ENCODE measurements around the gene ST3GAL6.

GRCh38 chr3:98799479-98799878, 36.3 kb downstream of the ST3GAL6 start:
- TF ChIP-seq, protein P1, sequence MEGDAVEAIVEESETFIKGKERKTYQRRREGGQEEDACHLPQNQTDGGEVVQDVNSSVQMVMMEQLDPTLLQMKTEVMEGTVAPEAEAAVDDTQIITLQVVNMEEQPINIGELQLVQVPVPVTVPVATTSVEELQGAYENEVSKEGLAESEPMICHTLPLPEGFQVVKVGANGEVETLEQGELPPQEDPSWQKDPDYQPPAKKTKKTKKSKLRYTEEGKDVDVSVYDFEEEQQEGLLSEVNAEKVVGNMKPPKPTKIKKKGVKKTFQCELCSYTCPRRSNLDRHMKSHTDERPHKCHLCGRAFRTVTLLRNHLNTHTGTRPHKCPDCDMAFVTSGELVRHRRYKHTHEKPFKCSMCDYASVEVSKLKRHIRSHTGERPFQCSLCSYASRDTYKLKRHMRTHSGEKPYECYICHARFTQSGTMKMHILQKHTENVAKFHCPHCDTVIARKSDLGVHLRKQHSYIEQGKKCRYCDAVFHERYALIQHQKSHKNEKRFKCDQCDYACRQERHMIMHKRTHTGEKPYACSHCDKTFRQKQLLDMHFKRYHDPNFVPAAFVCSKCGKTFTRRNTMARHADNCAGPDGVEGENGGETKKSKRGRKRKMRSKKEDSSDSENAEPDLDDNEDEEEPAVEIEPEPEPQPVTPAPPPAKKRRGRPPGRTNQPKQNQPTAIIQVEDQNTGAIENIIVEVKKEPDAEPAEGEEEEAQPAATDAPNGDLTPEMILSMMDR (IDR thresholded peaks at IDR 0.05; ENCODE audit: low read depth, low read length, missing input control) = no peak
- TF ChIP-seq MAX (IDR thresholded peaks at IDR 0.05) = no peak
- no peak for TF ChIP-seq YY1 (IDR thresholded peaks at IDR 0.05)
- no peak for TF ChIP-seq HNF4A (conservative IDR thresholded peaks at IDR 0.05)
- no peak for TF ChIP-seq RAD21 (IDR thresholded peaks at IDR 0.05)
- TF ChIP-seq, protein P2, sequence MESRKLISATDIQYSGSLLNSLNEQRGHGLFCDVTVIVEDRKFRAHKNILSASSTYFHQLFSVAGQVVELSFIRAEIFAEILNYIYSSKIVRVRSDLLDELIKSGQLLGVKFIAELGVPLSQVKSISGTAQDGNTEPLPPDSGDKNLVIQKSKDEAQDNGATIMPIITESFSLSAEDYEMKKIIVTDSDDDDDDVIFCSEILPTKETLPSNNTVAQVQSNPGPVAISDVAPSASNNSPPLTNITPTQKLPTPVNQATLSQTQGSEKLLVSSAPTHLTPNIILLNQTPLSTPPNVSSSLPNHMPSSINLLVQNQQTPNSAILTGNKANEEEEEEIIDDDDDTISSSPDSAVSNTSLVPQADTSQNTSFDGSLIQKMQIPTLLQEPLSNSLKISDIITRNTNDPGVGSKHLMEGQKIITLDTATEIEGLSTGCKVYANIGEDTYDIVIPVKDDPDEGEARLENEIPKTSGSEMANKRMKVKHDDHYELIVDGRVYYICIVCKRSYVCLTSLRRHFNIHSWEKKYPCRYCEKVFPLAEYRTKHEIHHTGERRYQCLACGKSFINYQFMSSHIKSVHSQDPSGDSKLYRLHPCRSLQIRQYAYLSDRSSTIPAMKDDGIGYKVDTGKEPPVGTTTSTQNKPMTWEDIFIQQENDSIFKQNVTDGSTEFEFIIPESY (IDR thresholded peaks at IDR 0.05) = no peak
- TF ChIP-seq, protein P3, sequence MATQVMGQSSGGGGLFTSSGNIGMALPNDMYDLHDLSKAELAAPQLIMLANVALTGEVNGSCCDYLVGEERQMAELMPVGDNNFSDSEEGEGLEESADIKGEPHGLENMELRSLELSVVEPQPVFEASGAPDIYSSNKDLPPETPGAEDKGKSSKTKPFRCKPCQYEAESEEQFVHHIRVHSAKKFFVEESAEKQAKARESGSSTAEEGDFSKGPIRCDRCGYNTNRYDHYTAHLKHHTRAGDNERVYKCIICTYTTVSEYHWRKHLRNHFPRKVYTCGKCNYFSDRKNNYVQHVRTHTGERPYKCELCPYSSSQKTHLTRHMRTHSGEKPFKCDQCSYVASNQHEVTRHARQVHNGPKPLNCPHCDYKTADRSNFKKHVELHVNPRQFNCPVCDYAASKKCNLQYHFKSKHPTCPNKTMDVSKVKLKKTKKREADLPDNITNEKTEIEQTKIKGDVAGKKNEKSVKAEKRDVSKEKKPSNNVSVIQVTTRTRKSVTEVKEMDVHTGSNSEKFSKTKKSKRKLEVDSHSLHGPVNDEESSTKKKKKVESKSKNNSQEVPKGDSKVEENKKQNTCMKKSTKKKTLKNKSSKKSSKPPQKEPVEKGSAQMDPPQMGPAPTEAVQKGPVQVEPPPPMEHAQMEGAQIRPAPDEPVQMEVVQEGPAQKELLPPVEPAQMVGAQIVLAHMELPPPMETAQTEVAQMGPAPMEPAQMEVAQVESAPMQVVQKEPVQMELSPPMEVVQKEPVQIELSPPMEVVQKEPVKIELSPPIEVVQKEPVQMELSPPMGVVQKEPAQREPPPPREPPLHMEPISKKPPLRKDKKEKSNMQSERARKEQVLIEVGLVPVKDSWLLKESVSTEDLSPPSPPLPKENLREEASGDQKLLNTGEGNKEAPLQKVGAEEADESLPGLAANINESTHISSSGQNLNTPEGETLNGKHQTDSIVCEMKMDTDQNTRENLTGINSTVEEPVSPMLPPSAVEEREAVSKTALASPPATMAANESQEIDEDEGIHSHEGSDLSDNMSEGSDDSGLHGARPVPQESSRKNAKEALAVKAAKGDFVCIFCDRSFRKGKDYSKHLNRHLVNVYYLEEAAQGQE (IDR thresholded peaks at IDR 0.05) = no peak
- TF ChIP-seq FOXA1 (IDR thresholded peaks at IDR 0.05) = no peak
- TF ChIP-seq SP1 (IDR thresholded peaks at IDR 0.05) = no peak

Measured in liver (tissue), 3 donors.